ENCODE measurements around the gene MRAS.
"Not testable (repeated sequence)": the region's sequence is repeated elsewhere in the genome, so short reads cannot be mapped to it uniquely, and the experiment has no call there.

MRAS gene

DNA sequence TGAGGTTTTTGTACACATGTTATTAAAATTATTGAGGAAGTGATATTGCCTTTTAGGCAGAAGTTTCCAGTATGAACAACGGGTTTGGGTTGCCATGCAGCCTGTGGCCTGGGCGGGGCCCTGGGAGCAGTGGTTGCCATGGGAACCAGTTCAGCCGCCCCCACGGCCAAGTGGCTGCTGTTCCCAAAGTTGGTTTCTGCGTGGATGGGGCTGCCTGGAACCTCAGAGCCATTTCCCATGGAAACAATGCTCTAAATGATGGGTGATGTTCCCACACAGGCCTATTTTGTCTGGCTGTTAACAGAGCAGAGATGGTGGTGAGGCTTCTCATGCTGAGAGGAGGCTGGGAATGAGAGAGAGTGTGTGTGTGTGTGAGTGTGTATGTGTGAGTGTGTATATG, 19.5 kb downstream of the MRAS start:
- DNase-seq, result no peak

DNA sequence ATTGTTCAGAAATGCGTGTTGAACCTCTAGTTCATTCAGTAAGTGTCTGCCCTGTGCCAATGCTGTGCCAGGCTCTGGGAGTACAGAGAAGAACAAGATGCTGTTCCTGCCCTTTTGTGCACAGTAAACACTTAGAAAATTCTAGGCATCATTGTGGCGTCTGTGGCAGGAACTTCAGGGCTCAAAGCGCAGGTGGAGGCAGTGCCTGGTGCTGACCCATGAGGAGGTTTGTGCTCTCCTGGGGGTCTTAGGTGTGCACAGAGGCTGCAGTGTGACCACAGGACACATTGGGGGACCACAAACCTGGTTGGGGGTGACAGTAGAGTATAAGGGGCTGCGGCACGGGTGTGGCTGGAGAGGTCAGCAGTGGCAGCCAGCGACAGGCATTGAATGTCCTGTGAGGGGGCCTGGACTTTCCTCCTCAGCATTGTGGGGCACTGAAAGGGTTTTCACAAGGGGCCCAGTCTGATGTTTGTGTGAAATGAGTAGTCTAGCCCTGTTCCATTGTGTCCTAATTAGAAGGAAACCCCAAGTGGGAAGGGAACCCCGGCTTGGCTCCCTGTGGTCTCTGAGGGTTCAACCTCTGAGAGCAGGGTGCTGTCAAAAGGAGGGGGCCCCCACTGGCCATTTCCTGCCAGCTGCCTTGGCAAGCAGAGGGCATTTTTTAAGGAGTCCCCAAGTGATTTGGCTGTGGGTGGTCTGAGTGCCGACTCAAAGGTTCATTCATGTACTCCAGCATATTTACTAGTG, 20.9 kb downstream of the MRAS start:
- no peak for DNase-seq

DNA sequence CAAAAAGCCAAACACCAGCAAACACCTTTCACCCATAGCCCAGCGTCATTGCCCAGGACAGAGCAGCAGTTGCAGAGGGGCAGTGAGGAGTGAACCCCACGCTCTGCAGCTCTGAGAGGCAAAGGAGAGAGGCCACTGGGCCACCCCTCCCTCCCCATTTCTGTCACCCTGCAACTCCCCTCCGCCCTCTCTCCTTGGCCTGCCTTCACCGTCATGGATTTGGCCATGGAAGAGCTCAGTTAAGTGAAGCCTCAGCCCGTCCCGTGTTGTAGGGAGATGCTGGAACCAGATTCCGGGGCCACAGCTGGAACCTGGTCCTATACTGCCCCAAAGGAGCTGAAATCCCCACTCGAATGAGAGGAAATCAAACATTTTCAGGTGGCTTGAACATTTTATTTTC, 21.9 kb downstream of the MRAS start:
- no peak for DNase-seq

DNA sequence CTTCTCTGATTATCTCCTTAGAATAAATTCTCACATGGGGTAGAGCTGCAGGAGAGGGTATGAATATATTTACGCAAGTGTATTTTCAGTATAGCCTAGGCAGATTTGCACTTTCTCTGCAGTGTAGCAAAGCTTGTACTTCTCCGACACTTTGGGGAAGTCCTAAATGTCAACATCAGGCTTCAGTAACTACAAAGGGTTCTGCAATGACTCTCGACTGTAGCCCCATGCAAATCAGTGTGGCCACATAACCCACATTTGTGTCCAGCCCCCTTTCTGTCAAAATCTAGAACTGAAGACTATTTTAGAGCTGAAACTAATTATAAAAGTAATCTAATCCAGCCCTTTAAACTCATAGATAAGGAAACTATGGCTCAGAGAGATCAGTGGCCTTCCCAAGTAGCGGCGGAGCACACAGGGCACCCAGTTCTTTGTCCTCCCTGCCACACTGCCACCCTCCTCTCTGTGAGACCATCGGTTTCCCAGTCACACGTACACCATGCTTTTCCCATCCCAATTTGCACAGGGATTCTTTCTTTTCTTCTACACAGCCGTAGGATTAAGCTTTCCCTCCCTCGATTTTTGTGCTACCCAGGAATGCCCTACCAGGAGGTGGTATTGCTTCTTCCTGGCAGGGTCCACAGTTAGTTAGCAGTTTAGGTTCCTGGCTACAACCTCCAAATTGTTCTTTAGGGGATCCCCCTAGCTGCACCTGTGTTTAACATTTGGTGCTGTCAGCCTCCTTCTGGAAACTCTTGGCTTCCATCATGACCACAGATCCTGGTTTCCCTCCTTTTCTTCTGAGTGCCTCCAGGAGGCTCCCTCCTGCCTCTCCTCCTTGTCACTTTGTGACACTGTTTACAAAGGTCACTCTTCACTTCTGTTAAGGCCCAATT, 22.9 kb downstream of the MRAS start:
- DNase-seq, result no peak

DNA sequence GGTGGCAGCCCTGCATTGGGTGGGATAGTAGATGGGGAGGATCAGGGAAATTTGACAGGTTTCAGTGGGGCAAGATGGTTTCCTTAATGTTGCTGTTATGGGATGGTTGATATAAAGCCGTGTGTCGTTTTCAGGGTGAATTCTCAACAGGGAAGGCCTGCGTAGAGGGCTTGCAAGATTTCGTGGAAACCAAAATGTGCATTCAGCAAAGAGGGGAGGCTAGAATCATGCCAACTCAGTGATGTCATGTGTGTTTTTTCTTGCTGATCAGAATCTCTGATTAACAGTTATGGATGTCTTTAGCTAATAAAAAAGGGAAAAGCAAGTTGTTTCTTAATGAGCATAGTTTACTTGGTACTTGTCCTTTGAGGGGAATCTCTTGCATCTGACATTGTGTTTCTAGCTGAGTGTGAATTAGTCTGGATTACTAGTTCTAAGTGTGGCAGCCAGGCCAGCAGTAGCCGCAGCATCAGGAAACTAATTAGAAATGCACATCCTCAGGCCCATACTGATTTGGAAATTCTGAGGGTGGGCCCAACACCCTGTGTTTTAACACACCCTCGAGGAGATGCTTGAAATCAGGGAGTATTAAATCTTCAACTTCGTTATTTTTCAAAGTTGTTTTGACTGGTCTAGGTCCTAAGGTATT, 24.8 kb downstream of the MRAS start:
- DNase-seq, result no peak

DNA sequence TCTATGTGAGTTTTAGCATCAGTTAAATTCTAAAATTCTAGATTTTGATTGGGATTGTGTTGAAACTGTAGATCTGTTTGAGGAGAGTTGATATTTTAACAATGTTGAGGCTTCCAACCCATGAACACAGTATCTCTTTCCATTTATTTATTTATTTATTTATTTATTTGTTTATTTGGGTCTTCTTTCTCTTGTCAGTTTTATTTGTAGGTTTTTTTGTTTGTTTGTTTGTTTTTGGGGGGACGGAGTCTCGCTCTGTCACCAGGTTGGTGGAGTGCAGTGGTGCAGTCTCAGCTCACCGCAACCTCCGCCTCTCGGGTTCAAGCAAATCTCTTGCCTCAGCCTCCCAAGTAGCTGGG, 25.3 kb downstream of the MRAS start:
- DNase-seq, result no peak

DNA sequence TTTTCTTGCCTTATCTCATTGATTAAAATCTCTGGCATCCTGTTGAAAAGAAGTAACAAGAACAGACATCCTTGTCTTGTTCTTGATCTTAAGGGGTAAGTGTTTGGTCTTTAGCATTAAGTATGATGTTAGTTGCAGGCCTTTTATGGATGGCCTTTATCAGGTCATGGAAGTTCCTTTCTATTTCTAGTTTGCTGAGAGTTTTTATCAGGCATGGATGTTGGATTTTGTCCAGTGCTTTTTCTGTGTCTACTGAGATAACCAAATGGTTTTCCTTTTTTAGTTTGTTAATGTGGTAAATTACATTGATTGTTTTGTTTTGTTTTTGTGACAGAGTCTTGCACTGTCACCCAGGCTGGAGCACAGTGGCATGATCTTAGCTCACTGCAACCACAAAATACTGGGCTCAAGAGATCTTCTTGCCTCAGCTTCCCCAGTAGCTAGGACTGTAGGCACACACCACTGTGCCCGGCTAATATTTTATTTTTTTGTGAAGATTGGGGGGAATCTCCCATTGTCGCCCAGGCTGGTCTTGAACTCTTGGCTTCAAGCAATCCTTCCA, 26.3 kb downstream of the MRAS start:
- no peak for DNase-seq

DNA sequence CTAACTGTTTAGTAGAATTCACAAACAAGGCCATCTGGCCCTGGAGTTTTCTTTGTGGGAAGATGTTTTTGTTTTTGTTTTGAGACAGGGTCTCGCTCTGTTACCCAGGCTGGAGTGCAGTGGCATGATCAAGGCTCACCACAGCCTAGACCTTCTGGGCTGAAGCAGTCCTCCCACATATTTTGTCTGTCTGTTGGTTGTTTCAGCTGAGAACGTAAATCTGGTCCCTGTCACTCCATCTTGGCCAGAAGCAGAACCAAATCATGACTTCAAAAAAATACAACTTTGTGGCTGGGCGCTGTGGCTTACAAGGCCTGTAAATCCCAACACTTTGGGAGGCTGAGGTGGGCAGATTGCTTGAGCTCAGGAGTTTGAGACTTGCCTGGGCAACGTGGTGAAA, 27.1 kb downstream of the MRAS start:
- DNase-seq, result no peak

DNA sequence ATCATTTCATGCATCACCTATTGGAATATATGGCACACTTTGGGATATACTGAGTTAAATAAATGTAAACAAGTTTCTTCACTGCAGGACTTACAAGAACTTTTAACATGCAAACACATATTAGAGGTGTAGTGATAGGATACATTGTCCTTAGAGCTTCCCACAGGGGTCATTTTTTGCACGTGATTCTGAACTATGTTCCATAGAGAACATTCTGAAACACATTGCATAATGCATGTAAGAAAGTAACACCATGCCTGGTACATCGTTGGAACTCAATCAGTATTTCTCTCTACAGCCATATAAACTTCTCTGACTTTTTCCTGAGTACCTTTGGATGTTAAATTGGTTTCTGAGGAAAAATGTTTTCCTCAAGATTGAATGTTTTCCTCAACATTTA, 28.3 kb downstream of the MRAS start:
- no peak for DNase-seq

DNA sequence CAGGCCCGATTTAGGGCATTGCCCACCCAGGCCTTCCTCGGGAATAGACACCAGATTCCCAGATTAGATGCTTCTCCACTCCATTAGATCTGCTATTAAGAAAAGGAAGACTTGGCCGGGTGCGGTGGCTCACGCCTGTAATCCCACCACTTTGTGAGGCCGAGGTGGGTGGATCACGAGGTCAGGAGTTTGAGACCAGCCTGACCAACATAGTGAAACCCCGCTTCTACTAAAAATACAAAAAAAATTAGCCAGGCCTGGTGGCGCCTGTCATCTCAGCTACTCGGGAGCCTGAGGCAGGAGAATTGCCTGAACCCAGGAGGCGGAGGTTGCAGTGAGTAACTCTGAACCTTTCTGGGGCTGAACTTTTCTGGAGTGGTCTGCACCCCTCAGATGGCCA, 28.8 kb downstream of the MRAS start:
- DNase-seq, result not testable (repeated sequence)

DNA sequence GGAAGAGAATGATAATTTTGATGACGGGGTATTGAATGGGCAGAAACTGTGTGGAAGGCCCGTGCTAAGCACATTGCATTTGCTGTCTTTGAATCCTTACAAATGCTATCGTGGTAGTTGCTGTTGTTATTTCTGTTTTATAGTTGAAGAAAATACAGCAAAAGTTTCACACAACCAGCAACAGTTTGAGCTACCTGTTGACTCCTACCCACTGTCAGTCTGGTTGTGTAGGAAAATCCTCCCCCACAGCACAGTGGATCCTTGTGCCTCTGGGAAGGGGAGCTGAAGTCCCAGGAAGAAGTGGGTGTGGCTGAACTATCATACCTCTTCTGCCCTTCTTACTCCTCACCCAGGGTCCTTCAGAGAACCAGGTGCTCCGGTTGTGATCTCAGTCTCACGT, 29.4 kb downstream of the MRAS start:
- DNase-seq, result no peak

DNA sequence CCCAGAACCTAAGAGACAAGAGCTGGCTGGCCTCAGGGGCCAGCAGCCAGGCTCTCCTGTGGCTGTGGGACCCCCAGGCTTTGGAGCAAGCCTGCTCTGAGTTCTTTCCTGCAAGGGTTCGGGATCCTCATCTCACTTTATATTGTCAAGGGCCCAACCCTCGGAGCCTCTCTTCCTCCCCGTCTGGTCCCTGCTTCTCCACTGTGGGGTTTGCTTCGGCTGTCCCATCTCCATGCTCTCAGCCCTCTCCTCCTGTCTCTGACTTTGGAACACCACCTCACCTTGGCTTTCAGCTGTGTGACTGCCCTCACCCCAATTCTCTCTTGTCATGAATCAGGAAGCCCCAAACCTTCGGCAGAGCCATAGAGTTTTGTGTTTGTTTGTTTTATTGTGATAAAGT, 30.0 kb downstream of the MRAS start:
- DNase-seq, result no peak

DNA sequence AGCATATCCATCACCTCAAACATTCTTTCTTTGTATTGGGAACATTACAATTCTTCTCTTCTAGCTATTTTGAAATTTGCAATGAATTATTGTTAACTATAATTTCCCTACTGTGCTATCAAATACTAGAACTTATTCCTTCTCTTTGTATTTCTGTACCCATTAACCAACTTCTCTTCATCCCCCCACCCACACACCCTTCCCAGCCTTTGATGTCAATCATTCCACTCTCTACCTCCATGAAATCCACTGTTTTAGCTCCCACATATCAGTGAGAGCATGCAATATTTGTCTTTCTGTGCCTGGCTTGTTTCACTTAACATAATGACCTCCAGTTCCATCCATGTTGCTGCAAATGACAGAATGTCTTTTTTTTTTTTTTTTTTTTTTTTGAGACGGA, 30.6 kb downstream of the MRAS start:
- no peak for DNase-seq

DNA sequence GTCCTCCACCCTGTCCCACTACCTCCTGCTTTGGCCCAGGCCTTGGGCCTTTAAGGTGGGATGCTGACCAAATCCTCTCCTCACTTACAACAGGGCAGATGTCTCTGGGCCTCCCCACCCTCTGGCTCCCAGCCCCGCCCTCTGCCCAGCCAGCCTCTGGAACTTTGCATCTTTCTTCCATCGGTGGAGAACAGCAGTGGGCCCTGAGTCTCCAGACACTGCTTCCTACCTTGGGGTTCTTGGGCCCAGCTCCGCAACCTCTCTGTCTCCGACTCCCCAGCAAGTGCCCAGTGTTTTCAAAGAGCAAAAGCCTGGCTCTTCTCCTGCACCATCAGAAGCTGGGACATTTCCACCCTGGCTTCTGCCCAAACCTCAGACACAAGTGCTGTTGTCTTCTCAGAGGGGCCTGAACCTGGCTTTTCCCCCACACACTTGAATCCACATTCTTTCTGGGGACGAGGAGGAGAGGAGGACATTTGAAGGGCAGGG, 33.1 kb downstream of the MRAS start:
- DNase-seq, result no peak

DNA sequence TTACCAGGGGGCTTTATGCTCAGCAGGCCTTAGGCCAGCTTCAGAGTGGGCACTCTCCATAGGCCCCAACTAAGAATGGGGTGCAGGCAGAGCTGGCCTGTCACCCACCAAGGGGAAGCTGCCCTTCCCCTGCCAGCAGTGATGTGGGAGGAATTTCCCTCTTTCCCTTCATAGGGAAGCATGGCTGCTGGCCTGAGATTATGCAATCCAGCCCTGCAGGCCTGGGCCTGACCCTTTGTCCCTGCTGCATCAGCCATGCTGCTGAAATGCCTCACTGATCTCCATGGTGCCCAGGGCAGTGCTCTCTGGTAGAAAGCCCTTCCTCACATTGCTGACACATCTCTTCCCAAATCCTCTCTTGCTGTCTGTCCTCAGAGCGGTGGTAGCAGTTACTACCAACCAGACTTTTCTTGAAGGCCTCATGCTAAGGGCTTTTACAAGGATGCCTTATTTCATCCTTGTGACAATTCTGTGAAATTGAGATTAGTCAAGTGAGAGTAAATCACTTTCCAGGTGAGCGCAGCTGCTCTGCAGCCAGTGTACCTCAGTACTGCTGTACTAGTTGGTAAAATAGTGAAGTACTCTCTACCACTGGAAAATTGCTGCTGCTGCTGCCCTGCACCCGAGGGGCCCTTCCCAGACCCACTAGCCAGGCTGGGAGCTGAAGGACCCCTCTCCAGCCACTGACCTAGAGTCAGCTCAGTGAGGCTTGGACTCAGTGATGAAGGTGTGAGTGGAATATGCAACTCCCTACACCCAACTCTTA, 33.8 kb downstream of the MRAS start:
- DNase-seq, result no peak

DNA sequence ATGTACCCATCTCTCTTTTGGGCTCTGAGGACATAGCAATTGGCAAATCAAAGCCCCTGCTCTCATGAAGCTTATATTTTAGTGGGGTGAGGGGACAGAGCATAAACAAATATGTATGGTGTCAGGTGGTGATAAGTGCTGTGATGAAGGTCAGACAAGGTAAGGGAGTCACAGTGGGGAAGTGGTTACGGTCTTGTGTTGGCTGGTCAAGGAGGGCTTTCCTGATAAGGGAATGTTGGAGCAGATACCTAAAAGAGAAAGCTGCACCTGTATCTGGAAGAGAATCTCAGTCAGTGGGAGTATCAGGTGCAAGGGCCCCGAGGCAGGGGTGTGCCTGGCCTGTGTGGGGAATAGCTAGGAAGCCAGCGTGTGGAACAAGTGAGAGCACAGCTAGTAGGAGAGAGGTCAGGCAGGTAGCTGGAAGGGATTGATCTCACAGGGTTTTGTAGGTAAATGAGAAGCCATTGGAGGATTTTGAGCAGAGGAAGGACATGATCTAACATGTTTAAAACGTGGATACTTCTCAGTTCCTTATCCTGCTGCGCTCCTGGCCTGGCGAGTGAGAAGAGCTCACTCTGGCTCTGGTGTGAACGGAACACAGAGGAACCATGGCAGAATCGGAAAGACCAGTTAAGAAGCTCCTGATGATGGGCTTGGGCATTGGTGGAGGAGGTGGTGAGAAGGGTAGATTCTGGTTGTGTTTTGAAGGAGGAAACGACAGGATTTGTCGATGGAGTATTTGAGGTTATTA, 35.5 kb downstream of the MRAS start:
- DNase-seq, result no peak

DNA sequence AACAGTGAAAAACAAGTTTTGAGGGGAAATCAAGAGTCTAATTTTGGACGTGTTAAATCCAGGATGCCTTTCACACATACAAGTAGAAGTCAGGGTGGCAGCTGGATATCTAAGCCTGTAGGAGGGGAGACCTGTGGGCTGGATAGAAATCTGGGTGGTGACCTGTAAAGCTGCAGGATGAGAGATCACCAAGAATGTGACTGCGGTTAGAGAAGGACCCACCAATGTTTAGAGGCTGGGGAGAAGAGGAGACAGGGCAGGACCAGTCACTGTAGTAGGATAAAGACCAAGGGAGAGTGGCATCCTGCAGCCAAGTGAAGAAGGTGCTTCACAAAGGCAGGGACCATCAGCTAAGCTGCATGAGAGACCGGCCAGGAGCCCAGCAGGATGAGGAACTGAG, 36.2 kb downstream of the MRAS start:
- DNase-seq, result no peak

DNA sequence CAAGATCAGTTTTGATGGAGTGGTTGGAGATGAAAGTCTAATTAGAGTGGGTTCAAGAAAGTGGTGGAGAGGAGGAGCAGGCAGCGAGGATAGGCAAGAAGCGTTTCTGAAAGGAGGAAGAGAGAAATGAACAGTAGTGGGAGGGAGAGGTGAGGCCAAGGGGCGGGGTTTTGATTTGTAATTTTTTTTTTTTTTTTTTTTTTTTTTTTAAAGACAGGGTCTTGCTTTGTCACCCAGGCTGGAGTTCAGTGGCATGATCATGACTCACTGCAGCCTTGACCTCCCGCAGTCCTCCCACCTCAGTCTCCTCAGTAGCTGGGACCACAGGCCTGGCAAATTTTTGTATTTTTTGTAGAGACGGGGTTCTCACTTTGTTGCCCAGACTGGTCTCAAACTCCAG, 36.6 kb downstream of the MRAS start:
- DNase-seq, result no peak

DNA sequence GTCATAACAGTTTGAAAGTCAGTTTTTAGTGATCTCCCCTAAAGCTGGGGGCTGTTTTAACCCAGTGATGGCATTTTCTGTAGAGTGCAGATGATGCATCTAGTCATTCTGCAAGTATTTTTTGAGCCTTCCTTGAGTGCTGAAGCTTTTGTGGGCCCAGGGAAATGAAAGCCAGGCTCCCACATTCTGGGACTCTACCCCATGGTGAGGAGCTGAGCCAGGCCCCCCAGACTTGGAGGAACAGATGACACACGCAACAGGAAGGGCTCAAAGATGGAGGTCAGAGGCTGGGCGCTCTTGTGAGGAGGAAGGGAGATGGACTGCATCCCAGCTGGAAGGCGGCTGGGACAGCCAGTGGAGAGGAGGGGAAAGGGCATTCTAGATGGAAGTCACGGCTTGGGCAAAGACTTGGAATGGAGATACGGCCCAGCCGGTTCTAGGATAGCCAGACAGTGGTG, 40.8 kb downstream of the MRAS start:
- no peak for DNase-seq

DNA sequence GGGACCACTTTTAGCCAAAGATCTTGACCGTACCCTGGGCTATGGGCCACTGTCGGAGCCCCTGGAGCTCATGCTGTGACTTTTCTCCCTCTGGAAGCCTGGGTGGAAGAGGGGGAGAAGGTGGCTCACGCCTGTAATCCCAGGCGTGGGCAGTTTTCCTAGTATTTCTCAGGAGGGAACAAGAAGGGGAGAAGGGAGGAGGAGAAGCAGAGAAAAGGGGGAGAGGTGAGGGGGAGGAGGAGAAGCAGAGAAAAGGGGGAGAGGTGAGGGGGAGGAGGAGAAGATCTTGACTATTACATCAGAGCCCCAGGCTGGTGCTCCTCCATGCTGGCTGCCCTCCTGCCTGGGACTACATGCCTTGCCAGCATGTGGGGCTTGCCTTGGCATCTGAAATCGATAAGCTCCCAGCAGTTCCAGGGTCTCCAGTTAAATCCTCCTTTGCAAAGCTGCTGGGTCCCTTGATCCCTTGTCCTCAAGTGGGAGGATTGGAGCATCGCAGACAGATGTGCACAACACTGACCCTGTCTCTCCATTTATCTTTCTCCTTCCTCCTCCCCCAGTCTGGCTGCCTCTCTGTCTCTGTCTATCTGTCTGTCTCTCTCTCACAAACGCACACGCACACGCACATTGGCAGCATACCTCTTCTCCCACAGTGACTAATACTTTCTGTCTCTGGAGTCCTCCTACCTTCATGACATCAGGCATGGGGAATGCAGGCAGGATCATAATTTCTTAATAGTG, 41.6 kb downstream of the MRAS start:
- DNase-seq, result no peak

DNA sequence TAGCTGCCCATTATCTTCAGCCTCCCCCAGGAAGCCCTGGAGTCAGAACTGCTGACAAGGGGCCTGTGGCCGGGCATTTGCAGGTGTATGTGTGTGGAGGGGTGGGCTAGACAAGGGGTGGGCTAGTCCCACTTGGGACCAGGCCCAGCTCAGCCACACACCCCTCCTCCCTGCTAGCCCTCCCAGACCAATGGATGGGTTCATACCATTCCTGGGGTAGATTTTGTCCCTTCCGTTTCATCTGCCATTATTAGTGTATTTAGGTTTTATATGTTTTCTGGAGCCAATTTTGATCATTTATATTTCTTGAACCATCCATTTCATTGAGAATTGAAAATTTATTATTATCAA, 42.2 kb downstream of the MRAS start:
- DNase-seq, result no peak
